Muscle of arm (tissue), 12 donors: ENCODE measurements around the gene ENPEP. TPM values are rescaled to one million over a fixed set of nuclear protein-coding genes. Genes with fewer than 3 reads are reported as not detected.

ENCODE experiments used
- DNase-seq: peaks from one replicate; pipeline ENCODE4 v3.0.0-alpha.2; 2013
- polyA plus RNA-seq, 12 donors: library from polyadenylated mRNA; unstranded; fragments of 120-200 nt; gene quantifications; one replicate each; pipeline ENCODE4 v1.2.1, GENCODE V29; 2013; ENCODE audit not compliant: insufficient read length in 12 of 12

The ENPEP gene
- polyA plus RNA-seq, 12 donors, result 14.5 to 33.9 (median 22.8) TPM; not detected in 1

GRCh38 chr4:110596431-110596830 is 120.5 kb downstream of the ENPEP start:
- DNase-seq, result no peak

GRCh38 chr4:110597582-110597981 is 121.6 kb downstream of the ENPEP start:
- DNase-seq, result no peak

GRCh38 chr4:110602061-110602460 is 126.1 kb downstream of the ENPEP start:
- DNase-seq, result no peak

- DNase-seq, result no peak
Observed at GRCh38 chr4:110605077-110605476, 129.1 kb downstream of the ENPEP start.

- no peak for DNase-seq
Observed at GRCh38 chr4:110609044-110609750, 133.2 kb downstream of the ENPEP start.

GRCh38 chr4:110610620-110610939 is 134.6 kb downstream of the ENPEP start:
- DNase-seq, result no peak

GRCh38 chr4:110610940-110611831 is 135.2 kb downstream of the ENPEP start:
- no peak for DNase-seq

GRCh38 chr4:110611968-110612447 is 136.1 kb downstream of the ENPEP start:
- DNase-seq, result no peak

- no peak for DNase-seq
Observed at GRCh38 chr4:110612631-110613269, 136.8 kb downstream of the ENPEP start.

- DNase-seq, result no peak
Observed at GRCh38 chr4:110613745-110614144, 137.8 kb downstream of the ENPEP start.

GRCh38 chr4:110614173-110614963 is 138.4 kb downstream of the ENPEP start:
- DNase-seq, result no peak

Other genes with a start within 250 kb of the ENPEP start
- 10 to 100 TPM in 11 of 12 donors, not detected in 1; 39.7 to 61.1 (median 43.7) TPM for gene PITX2, start 146.9 kb downstream of the ENPEP start, polyA plus RNA-seq